NCI-H1048 (cell line): ENCODE results near the gene PPIL1.
"Not testable (repeated sequence)": the region's sequence is repeated elsewhere in the genome, so short reads cannot be mapped to it uniquely, and the experiment has no call there.

Source experiments
- DNase-seq: peaks from one replicate; lab custom pipeline; 2025; lab: John Stamatoyannopoulos, UW

Gene PPIL1

GRCh38 chr6:36814249-36814648 is 60.4 kb downstream of the PPIL1 start:
- no peak for DNase-seq

- no peak for DNase-seq
Observed at GRCh38 chr6:36813526-36813925, 61.1 kb downstream of the PPIL1 start.

- DNase-seq = not testable (repeated sequence)
Observed at GRCh38 chr6:36813047-36813446, 61.6 kb downstream of the PPIL1 start.

- DNase-seq = no peak
Observed at GRCh38 chr6:36809941-36810803, 64.4 kb downstream of the PPIL1 start.

- no peak for DNase-seq
Observed at GRCh38 chr6:36809156-36809555, 65.4 kb downstream of the PPIL1 start.

GRCh38 chr6:36808634-36809033 is 66.0 kb downstream of the PPIL1 start:
- no peak for DNase-seq

- no peak for DNase-seq
Observed at GRCh38 chr6:36807750-36808149, 66.9 kb downstream of the PPIL1 start.

GRCh38 chr6:36807143-36807542 is 67.5 kb downstream of the PPIL1 start:
- DNase-seq = no peak

- DNase-seq = no peak
Observed at GRCh38 chr6:36805917-36806316, 68.7 kb downstream of the PPIL1 start.

GRCh38 chr6:36805096-36805797 is 69.4 kb downstream of the PPIL1 start:
- DNase-seq = no peak
